Stimulated activated CD4-positive, alpha-beta T cell treated with anti-CD3 and anti-CD28 coated beads, Interleukin-4, amount 100 ng/mL, for 24 hours (primary cell): ENCODE data around the gene BTN3A1.

Experiments used
- DNase-seq: peaks from one replicate; pipeline ENCODE4 v3.0.0-alpha.2; 2020

The BTN3A1 gene

GRCh38 chr6:26380256-26380655 lies 21.8 kb upstream of the BTN3A1 start:
- DNase-seq, result no peak

GRCh38 chr6:26382121-26382520 lies 20.0 kb upstream of the BTN3A1 start:
- DNase-seq, result no peak

GRCh38 chr6:26383624-26384417 lies 18.3 kb upstream of the BTN3A1 start:
- DNase-seq, result peak; percentile 21

GRCh38 chr6:26385734-26386125 lies 16.3 kb upstream of the BTN3A1 start:
- no peak for DNase-seq

- no peak for DNase-seq
Measured at GRCh38 chr6:26387565-26387964, 14.5 kb upstream of the BTN3A1 start.

GRCh38 chr6:26388014-26388413 lies 14.1 kb upstream of the BTN3A1 start:
- DNase-seq, result no peak

GRCh38 chr6:26388441-26388840 lies 13.6 kb upstream of the BTN3A1 start:
- no peak for DNase-seq

GRCh38 chr6:26389349-26389894 lies 12.7 kb upstream of the BTN3A1 start:
- no peak for DNase-seq

GRCh38 chr6:26390531-26390930 lies 11.5 kb upstream of the BTN3A1 start:
- no peak for DNase-seq

GRCh38 chr6:26392932-26393636 lies 9.0 kb upstream of the BTN3A1 start:
- no peak for DNase-seq

GRCh38 chr6:26394289-26394688 lies 7.8 kb upstream of the BTN3A1 start:
- DNase-seq, result no peak

GRCh38 chr6:26398555-26398954 lies 3.5 kb upstream of the BTN3A1 start:
- no peak for DNase-seq

GRCh38 chr6:26400626-26401025 lies 1.4 kb upstream of the BTN3A1 start:
- no peak for DNase-seq

- DNase-seq, result no peak
Measured at GRCh38 chr6:26401389-26401986, 587 bp upstream of the BTN3A1 start.

GRCh38 chr6:26403893-26404292 lies 1.8 kb downstream of the BTN3A1 start:
- DNase-seq, result no peak

- DNase-seq, result no peak
Measured at GRCh38 chr6:26404546-26404945, 2.5 kb downstream of the BTN3A1 start.

- no peak for DNase-seq
Measured at GRCh38 chr6:26408828-26409730, 7.0 kb downstream of the BTN3A1 start.

- DNase-seq, result no peak
Measured at GRCh38 chr6:26411751-26412150, 9.7 kb downstream of the BTN3A1 start.

- DNase-seq, result no peak
Measured at GRCh38 chr6:26412228-26412627, 10.2 kb downstream of the BTN3A1 start.

GRCh38 chr6:26412954-26413353 lies 10.9 kb downstream of the BTN3A1 start:
- DNase-seq, result no peak

GRCh38 chr6:26414281-26414680 lies 12.2 kb downstream of the BTN3A1 start:
- no peak for DNase-seq

GRCh38 chr6:26415036-26415614 lies 13.1 kb downstream of the BTN3A1 start:
- DNase-seq, result no peak
